H1 (cell line): ENCODE results near the gene LOXL1. TPM values are rescaled to one million over a fixed set of nuclear protein-coding genes. Genes with fewer than 3 reads are reported as not detected.

Experiments
- BRCA1 ChIP-seq: IDR thresholded peaks from 2 replicates; pipeline ENCODE4 v1.6.1; 2012; ENCODE audit warnings: low read depth, low read length, improper control_type of control experiment
- CHD7 ChIP-seq: fragments of 300-600 bp; sonication (generic); IDR thresholded peaks from 2 replicates; pipeline ENCODE4 v1.7.1; 2012; ENCODE audit warnings: low read length, moderate library complexity, mild to moderate bottlenecking, inconsistent platforms; ENCODE audit not compliant: insufficient replicate concordance
- CREB1 ChIP-seq: IDR thresholded peaks from 2 replicates; pipeline ENCODE4 v1.6.1; 2012; ENCODE audit warnings: inconsistent platforms
- HDAC2 ChIP-seq, 2 experiments: fragments of 300-600 bp in 1 of 2; sonication (generic) in 1 of 2; IDR thresholded peaks; 2 replicates each; pipeline ENCODE4 v1.6.1; 2011 to 2012; ENCODE audit warnings: low read depth in 2 of 2, low read length in 2 of 2, mild to moderate bottlenecking in 2 of 2, moderate library complexity in 2 of 2, borderline replicate concordance in 1 of 2, inconsistent platforms in 1 of 2
- JUND ChIP-seq: IDR thresholded peaks from 2 replicates; pipeline ENCODE4 v1.6.1; 2011; ENCODE audit warnings: mild to moderate bottlenecking, improper control_type of control experiment, low read length
- SIRT6 ChIP-seq: IDR thresholded peaks from one replicate; pipeline ENCODE4 v1.7.1; 2012; ENCODE audit warnings: low read length, inconsistent platforms
- SIX5 ChIP-seq: IDR thresholded peaks from 2 replicates; pipeline ENCODE4 v1.6.1; 2011; ENCODE audit warnings: mild to moderate bottlenecking, low read depth, low read length
- SP4 ChIP-seq: IDR thresholded peaks from 2 replicates; pipeline ENCODE4 v1.6.1; 2012; ENCODE audit warnings: low read length, inconsistent platforms
- TBP ChIP-seq: IDR thresholded peaks from 2 replicates; pipeline ENCODE4 v1.6.1; 2011; ENCODE audit warnings: low read depth, low read length, improper control_type of control experiment
- TEAD4 ChIP-seq: IDR thresholded peaks from 2 replicates; pipeline ENCODE4 v1.6.1; 2012; ENCODE audit warnings: low read depth, low read length, inconsistent platforms, mixed read lengths
- YY1 ChIP-seq: IDR thresholded peaks from 2 replicates; pipeline ENCODE4 v1.6.1; 2011; ENCODE audit warnings: low read depth, mild to moderate bottlenecking, low read length
- polyA plus RNA-seq, 7 experiments: library from polyadenylated mRNA; depleted of rRNA in 3 of 7; stranded (reverse) in 5 of 7; unstranded in 2 of 7; fragments of >200 nt in 5 of 7; fragments of 200-250 nt in 2 of 7; gene quantifications; 1 replicate in 5 of 7; 2 replicates in 1 of 7; 4 replicates in 1 of 7; pipeline versions ENCODE4 v1.2.1 to v1.2.3, GENCODE V29; 2011 to 2013; ENCODE audit warnings: missing spikeins in 2 of 7, mixed read lengths in 2 of 7
- total RNA-seq: library from RNA; stranded (reverse); fragmentation: NEBNext Ultra II Directional; extraction: Animal tissue kit (Norgen Biotek cat#: 25700); gene quantifications from 2 replicates; pipeline ENCODE4 v1.2.1, GENCODE V29; 2021

The LOXL1 gene
- total and polyA plus RNA-seq, 2 of the 8 experiments (the other 6 are each of a cell fraction or from before 2014, with no cell fraction given), result 8.1 to 14.4 TPM

- TF ChIP-seq CHD7 (no peak), CREB1 (no peak), SP4 (no peak), TEAD4 (no peak), TBP (no peak), BRCA1 (no peak), YY1 (no peak), HDAC2 (IDR thresholded peaks at IDR 0.05; ENCODE audit: borderline replicate concordance in 1 of 2, low read depth in 2 of 2, low read length in 2 of 2) (no peak), JUND (no peak), SIRT6 (no peak), SIX5 (no peak)
Observed at GRCh38 chr15:73951601-73952000, 25.3 kb downstream of the LOXL1 start (continued).
